Measurements from ENCODE around the gene GNA15.

DNA sequence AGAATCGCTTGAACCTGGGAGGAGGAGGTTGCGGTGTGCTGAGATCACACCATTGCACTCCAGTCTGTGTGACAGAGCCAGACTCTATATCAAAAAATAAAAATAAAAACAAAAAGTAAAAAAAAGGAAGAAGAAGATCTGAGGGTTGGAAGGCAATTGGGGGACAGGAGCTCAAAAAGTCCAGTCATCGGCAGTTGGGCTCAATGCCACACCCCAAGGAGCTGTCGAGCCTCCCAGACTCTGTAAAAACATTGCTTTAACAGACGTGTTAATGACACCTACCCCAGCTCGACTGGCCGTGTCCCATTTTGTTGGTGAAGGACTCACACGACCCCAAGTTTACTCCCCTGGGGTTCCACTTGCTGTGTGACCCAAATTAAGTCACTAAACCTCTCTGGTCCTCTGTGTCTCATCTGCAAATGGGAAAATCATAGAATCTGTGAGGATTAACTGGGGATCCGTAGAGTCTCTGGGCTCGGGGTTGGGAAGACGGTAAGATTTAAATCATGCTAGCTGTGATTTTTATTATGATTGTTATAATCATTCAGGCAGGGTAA, 7.0 kb downstream of the GNA15 start:
- TF ChIP-seq TEAD4 (CRISPR knock-in tag; IDR thresholded peaks at IDR 0.05) (no peak), NR1H2 (CRISPR knock-in tag; IDR thresholded peaks at IDR 0.05) (no peak), SMAD4 (CRISPR knock-in tag; IDR thresholded peaks at IDR 0.05) (no peak), ESRRA (CRISPR knock-in tag; IDR thresholded peaks at IDR 0.05; ENCODE audit: borderline replicate concordance) (no peak), ETV6 (CRISPR knock-in tag; IDR thresholded peaks at IDR 0.05) (no peak), CBFB (CRISPR knock-in tag; IDR thresholded peaks at IDR 0.05; ENCODE audit: low read depth) (no peak), SOX15 (CRISPR knock-in tag; IDR thresholded peaks at IDR 0.05) (no peak)
- TF ChIP-seq, protein P1, sequence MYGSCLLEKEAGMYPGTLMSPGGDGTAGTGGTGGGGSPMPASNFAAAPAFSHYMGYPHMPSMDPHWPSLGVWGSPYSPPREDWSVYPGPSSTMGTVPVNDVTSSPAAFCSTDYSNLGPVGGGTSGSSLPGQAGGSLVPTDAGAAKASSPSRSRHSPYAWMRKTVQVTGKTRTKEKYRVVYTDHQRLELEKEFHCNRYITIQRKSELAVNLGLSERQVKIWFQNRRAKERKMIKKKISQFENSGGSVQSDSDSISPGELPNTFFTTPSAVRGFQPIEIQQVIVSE (CRISPR knock-in tag; IDR thresholded peaks at IDR 0.05; ENCODE audit: borderline replicate concordance), result no peak
- TF ChIP-seq, protein P2, sequence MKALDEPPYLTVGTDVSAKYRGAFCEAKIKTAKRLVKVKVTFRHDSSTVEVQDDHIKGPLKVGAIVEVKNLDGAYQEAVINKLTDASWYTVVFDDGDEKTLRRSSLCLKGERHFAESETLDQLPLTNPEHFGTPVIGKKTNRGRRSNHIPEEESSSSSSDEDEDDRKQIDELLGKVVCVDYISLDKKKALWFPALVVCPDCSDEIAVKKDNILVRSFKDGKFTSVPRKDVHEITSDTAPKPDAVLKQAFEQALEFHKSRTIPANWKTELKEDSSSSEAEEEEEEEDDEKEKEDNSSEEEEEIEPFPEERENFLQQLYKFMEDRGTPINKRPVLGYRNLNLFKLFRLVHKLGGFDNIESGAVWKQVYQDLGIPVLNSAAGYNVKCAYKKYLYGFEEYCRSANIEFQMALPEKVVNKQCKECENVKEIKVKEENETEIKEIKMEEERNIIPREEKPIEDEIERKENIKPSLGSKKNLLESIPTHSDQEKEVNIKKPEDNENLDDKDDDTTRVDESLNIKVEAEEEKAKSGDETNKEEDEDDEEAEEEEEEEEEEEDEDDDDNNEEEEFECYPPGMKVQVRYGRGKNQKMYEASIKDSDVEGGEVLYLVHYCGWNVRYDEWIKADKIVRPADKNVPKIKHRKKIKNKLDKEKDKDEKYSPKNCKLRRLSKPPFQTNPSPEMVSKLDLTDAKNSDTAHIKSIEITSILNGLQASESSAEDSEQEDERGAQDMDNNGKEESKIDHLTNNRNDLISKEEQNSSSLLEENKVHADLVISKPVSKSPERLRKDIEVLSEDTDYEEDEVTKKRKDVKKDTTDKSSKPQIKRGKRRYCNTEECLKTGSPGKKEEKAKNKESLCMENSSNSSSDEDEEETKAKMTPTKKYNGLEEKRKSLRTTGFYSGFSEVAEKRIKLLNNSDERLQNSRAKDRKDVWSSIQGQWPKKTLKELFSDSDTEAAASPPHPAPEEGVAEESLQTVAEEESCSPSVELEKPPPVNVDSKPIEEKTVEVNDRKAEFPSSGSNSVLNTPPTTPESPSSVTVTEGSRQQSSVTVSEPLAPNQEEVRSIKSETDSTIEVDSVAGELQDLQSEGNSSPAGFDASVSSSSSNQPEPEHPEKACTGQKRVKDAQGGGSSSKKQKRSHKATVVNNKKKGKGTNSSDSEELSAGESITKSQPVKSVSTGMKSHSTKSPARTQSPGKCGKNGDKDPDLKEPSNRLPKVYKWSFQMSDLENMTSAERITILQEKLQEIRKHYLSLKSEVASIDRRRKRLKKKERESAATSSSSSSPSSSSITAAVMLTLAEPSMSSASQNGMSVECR (CRISPR knock-in tag; IDR thresholded peaks at IDR 0.05; ENCODE audit: borderline replicate concordance), result no peak
- TF ChIP-seq, protein P3, sequence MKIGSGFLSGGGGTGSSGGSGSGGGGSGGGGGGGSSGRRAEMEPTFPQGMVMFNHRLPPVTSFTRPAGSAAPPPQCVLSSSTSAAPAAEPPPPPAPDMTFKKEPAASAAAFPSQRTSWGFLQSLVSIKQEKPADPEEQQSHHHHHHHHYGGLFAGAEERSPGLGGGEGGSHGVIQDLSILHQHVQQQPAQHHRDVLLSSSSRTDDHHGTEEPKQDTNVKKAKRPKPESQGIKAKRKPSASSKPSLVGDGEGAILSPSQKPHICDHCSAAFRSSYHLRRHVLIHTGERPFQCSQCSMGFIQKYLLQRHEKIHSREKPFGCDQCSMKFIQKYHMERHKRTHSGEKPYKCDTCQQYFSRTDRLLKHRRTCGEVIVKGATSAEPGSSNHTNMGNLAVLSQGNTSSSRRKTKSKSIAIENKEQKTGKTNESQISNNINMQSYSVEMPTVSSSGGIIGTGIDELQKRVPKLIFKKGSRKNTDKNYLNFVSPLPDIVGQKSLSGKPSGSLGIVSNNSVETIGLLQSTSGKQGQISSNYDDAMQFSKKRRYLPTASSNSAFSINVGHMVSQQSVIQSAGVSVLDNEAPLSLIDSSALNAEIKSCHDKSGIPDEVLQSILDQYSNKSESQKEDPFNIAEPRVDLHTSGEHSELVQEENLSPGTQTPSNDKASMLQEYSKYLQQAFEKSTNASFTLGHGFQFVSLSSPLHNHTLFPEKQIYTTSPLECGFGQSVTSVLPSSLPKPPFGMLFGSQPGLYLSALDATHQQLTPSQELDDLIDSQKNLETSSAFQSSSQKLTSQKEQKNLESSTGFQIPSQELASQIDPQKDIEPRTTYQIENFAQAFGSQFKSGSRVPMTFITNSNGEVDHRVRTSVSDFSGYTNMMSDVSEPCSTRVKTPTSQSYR (CRISPR knock-in tag; IDR thresholded peaks at IDR 0.05), result no peak
- TF ChIP-seq, protein P4, sequence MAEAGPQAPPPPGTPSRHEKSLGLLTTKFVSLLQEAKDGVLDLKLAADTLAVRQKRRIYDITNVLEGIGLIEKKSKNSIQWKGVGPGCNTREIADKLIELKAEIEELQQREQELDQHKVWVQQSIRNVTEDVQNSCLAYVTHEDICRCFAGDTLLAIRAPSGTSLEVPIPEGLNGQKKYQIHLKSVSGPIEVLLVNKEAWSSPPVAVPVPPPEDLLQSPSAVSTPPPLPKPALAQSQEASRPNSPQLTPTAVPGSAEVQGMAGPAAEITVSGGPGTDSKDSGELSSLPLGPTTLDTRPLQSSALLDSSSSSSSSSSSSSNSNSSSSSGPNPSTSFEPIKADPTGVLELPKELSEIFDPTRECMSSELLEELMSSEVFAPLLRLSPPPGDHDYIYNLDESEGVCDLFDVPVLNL (CRISPR knock-in tag; IDR thresholded peaks at IDR 0.05; ENCODE audit: borderline replicate concordance, low read depth), result no peak
- TF ChIP-seq, protein P5, sequence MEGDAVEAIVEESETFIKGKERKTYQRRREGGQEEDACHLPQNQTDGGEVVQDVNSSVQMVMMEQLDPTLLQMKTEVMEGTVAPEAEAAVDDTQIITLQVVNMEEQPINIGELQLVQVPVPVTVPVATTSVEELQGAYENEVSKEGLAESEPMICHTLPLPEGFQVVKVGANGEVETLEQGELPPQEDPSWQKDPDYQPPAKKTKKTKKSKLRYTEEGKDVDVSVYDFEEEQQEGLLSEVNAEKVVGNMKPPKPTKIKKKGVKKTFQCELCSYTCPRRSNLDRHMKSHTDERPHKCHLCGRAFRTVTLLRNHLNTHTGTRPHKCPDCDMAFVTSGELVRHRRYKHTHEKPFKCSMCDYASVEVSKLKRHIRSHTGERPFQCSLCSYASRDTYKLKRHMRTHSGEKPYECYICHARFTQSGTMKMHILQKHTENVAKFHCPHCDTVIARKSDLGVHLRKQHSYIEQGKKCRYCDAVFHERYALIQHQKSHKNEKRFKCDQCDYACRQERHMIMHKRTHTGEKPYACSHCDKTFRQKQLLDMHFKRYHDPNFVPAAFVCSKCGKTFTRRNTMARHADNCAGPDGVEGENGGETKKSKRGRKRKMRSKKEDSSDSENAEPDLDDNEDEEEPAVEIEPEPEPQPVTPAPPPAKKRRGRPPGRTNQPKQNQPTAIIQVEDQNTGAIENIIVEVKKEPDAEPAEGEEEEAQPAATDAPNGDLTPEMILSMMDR (IDR thresholded peaks at IDR 0.05), result no peak

Measured in WTC11 (cell line).